DMS114 treated with DMSO at 0.1 percent for 48 hours (cell line): ENCODE measurements around the gene EFL1.
"Not testable (repeated sequence)": the region's sequence is repeated elsewhere in the genome, so short reads cannot be mapped to it uniquely, and the experiment has no call there.

ENCODE experiments used
- DNase-seq: peaks from one replicate; lab custom pipeline; 2025; ENCODE audit not compliant: unreplicated experiment; lab: John Stamatoyannopoulos, UW

EFL1 gene

DNA sequence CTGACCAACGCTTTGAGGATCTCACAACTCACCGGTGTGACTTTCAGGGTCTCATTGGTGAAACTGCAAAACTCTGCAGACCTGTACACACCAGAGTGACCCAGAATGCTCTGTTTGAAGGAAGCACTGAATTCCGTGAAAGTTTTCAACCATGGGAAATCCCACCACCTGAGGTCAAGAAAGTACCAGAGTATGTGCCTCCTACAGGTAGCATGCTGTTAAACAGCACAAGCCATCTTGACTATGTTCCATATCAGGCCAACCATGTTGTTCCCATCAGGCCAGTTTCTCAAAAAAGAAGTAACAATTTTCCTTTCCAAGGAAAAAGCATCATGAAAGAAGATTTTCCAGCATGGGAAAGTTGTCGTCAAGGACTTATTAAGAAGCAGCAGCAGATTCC, 19.9 kb upstream of the EFL1 start:
- DNase-seq, result not testable (repeated sequence)

DNA sequence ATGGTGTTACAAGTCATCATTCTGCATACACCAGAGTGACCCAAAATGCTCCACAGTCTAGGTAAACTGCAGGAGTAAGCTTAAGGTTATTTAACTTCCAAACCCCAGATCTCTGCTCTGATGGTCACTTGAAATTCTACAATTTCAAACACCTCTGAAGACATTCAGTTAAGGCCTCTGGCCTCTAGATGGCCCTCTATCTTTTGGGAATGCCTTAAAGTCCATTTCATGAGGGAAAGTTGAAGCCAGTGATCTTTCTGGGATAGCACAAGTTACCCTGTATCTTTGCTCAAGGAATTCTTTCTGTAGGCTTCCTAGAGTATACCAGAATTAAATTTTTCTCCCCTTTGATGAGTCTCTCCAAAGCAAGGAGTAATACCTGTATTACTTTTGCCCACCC, 18.7 kb upstream of the EFL1 start:
- not testable (repeated sequence) for DNase-seq

DNA sequence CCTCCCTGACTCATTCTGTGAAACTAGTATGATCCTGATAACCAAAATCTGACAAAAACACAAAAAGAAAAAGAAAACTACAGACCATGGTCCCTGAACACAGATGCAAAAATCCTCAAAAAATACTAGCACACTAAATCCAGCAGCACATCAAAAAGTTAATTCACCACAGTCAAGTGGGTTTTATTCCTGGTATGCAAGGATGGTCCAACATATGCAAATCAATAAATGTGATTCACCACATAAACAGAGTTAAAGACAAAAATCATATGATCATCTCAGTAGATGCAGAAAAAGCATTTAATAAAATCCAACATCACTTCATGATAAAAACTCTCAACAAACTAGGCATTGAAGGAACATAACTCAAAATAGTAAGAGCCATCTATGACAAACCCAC, 12.9 kb upstream of the EFL1 start:
- no peak for DNase-seq

DNA sequence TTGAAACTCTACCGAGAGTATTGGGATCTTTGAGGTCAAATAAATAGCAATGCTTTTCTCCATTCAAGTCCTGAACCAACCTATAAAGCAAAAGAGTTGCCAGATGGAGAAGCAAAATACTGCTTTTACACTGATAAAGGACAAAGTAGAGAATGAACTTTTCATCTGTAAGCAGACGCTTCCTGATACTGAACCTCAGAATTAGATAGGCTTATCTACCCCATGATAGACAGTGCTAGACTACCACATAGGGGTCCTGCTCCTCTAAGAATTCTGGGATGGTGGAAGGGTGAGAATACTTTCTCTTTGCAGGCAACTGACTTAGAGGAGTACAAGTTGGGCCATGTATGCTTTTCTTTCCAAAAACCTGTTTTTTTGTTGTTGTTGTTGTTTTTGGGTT, 9.6 kb upstream of the EFL1 start:
- no peak for DNase-seq

DNA sequence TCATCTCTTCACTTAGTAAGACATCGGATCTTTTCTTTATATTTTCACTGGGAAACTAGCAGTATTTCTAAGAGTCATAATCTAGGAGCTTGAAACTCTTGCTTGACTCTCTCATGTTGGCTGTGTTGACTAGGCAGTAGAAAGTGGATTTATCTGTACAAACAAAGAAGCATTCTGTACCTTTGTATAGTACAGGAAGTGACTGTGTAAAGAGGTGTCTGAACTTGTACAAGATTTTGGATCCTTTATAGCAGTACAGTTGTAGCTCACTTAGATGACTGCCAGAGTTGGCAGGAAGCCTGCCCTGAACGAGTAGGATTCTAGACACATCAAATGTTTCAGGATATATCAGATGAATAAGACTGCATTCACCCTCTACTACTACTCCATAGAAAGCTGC, 5.9 kb upstream of the EFL1 start:
- not testable (repeated sequence) for DNase-seq

DNA sequence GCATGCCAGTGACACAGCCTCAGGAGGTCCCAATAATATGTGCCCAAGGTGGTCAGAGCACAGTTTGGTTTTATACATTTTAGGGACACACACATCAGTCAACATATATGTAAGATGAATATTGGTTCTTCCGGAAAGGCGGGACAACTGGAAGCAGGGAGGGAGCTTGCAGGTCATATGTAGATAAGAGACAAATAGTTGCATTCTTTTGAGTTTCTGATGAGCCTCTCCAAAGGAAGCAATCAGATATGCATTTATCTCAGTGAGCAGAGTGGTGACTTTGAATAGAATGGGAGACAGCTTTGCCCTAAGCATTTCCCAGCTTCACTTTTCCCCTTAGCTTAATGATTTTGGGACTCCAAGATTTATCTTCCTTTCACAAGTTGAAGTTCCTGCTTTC, 4.6 kb upstream of the EFL1 start:
- DNase-seq, result not testable (repeated sequence)

DNA sequence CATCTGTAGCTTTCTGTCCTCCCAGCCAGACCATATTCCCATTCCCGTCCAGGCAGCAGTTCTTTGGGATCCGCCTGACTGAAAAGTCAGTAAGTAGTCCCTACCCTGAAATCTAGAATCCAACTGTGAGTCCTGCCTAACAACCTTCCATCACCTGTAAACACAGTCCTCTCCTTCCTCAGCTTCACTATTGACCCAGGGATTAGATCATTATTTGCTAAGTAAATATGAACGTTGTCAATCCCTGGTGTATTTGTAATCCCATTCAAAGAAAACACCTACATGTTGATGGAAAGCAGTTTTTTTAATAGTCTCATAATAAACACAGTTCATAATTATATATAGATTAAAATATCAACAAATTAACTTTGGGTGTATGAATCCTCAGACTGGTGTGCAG, 816 bp upstream of the EFL1 start:
- DNase-seq, result peak; percentile 5

DNA sequence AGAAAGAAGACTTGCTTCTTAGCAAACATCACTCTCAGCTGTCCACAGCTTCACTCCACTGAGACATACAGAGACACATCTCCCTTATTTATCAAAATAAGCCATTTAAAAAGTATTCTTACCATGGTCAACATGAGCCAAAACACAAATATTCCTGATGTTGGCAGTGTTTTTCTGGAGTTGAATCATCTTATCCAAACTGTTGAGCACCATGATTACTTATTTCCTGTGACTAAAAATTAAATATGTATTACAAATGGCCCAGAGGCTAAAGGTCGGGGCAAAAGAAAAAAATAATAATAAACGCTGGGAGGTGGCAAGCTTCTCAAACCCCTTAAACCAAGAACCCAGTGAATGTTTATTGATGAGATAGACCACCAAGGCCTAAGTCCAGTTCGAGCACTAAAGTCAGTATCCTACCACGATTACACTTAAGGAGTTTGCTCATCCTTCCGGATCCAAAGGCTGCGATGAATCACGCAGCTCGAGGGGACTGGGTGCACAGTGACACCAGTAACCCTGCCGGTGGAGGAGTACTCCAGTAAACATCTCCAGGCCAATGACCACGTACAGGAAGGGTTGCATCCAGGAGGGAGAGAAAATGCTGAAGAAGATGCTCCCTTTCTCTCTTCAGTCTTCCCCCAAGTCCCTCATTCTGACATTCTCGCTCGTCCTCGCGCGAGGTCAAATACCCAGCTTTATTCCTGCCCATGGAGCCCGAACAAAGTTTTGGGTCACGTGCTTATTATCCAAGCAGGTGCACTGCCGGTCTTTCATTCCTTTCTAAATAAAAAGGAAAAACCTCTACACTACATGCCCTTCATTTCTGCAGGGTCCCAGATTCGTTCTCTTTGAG, 740 bp downstream of the EFL1 start:
- peak; percentile 9 for DNase-seq

DNA sequence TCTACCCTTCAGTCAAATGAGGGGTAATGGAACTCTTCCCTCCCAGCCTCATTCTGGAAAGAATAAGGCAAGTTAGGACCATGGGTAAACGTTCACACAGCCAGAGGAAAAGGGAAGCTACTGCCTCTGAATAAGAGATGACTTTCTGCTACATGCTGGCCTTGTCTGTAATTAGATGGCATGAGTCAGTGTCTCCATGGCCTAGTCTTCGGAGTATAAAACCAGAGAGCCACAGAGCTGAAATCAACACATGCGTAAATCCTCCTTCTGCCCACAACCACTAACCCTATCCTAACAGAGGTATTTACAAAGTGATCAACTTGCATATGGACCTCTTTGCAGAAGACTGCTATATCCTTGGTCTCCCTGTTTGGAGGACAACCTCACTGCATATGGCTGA, 14.3 kb downstream of the EFL1 start:
- not testable (repeated sequence) for DNase-seq

DNA sequence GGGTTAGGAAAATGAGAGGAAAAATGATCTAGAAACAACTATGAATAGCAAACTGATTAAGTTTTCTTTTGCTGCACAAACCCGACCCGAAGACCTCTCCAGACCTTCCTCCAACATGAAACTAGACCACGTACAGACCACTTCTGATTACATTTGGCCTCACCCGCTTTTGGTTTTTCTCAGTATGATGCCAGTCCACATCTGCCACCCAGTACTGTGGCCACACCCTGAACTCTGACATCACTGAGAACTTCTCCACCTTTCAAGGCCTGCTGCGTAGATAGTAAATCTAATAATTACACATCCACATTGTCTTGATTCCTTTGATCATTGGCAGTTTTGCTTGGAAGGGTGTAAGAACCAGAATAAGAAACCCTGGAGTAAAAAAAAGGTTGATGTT, 16.6 kb downstream of the EFL1 start:
- not testable (repeated sequence) for DNase-seq

DNA sequence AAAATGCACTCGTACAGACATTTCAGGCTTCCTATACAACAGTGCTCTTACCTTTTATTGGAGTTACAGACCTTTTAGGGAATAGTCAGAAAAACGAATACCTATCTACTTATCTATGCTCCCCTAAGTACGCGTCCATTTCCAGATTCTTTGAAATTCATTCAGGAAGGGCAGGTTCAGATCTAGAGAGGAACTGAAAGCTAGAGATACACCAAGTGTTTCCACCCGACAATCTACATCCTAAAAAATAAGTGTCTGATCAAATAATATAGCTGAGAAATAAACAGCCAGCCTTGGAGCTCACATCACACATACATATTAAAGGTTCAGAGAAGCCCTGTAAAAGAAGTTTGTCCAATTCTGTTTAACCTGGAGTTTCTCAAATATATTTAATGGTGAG, 18.9 kb downstream of the EFL1 start:
- not testable (repeated sequence) for DNase-seq

DNA sequence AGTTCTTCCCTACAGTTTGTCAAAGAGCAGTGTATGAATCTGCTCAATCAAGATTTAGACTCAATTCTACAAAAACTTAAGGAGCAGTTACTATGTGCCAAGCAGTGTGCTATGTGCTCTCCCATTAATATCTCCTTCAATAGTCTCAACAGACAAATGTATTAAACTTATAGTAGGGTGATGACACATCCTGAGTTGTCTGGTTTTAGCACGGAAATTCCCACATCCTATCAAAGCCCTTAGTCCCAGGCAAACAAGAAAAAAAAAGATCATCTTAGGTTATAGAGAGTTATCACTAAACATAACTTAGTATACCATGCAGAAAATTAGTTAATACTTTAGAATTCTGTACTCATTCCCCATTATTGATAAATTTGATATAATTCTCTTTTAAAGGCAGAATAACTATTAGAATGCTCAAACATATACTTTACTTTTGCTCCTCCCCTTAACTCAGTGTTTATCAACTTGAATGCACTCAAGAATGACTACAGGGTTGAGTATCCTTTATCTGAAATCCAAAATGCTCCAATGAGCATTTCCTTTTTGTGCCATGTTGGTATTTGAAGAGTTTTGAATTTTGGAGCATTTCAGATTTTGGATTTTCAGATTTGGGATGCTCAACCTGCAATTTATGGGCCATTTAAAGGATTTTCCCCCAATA, 20.6 kb downstream of the EFL1 start:
- DNase-seq, result not testable (repeated sequence)

DNA sequence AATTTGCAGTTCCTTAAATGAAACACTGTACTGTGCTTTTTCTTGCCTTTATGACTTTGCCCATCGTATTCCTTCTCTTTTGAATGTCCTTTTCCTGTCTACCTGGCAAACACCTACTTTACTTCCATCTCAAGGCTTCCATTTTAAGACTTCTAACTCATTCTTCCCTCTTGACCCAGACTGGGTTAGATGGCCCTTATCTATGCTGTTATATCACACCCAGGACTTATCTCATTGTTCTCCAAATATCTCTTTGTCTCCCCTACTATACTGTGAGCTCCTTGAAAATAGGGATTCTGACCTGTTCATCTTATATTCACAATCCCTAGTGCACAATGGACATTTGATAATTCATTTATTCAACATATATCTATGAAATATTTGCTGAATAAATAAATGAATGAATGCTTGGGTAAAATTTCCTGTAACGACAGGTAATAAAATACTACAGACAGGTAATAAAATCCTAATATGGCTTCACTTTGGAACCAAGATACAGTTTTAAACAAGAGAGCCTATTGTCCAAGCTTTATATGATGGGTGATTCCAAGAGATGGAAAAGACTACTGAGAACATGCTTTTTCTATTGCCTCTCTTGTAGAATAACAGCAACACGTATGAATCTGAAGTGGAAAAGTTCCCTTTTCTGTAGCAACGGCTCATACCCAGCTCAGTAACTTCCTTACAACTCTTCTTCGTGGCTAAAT, 22.7 kb downstream of the EFL1 start:
- no peak for DNase-seq

DNA sequence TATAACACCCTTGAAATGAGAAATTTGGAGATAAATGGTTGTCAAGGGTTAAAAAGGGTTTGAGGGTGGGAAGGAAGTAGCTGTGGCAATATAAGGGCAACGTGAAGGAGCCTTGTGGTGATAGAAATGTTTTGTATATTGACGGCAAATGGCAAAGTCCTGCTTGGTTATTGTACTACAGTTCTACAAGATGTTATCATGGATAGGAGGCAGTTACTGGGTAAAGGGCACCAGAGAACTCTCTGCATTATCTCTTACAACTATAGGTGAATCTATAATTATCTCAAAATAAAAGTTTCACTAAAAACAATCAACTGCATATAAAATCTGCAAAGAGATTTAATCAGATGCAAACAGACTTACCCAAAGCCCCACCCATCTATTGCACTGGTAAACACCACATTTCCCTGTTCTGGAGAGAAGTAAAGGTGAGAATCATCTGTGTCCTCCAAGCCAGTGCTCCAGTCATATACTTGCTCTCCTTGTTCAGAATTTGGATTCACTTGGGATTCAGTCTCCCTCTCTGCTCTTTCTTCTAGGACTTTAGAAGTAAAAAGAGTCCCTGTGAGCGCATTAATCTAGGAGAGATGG, 24.5 kb downstream of the EFL1 start:
- not testable (repeated sequence) for DNase-seq

DNA sequence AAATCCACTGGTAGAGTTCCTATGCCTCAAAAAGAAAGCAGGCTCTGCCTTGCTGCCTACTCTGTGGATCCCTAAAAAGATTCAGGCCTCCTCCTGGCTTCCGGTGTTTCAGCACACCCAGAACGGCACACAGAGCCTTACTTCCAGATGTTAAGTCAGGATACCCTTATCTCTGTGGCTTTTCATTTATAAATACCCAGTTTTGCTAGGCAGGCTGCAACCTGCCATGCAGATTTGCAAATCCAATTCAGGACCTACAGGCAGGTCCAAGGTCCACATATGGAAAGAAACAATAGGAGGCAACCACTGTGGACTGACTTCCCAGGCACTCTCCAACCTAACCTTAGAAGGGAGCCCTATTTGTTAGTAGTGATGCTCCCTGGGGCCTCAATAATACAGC, 30.7 kb downstream of the EFL1 start:
- no peak for DNase-seq

DNA sequence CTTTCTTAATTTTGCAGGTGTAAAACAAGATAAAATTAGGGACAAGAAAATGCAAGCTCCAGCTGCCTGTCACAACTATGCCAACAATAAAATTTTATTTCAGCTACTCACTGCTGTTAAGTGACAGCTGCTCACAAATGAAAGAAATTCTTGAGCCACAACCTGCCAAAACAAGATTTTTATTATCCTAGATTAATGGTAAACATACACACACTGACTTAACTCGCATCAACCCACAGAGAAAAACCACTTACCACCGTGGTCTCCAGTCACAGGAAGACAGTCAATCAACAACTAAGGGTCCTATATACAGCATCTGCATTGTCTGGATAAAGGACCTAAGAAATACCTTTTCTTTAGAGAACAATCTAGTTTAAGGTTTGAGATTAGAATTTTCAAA, 31.3 kb downstream of the EFL1 start:
- DNase-seq, result no peak

DNA sequence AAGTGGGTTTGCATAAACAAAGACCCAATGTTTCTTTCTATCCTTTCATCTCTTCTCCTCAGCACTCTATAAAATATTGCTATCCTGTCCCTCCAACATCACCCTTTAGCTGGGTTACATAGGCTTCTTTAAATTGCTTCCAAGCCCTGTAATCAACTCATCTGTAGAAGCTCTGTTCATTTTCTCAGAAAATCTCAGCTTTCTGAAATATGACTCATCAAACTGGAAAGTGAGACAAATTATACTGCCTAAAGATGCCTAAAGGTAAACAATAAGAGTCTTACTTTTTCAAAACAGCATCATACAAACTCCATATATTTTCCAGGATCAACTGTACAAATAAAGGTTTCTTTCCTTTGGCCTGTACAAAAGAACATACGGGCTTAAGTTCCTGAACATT, 33.8 kb downstream of the EFL1 start:
- no peak for DNase-seq

DNA sequence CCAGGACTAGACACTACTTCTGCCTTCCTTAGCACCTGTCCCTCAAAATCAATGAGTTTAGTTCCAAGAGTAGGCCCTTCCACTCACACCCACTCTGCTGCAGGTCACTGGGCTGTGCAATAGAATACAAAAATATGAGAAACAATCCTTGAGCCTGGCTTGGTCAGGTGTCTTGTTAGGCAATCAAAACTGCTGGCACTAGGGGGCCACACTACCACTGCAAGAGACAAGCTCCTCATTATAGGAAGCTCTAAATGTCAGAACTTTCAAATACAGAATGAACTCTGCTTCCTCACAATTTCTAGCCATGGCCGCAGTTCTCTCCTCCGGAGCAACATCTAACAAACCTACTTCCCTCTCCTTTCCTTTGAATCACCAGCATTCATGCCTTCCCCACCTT, 41.0 kb downstream of the EFL1 start:
- DNase-seq, result peak; percentile 24

DNA sequence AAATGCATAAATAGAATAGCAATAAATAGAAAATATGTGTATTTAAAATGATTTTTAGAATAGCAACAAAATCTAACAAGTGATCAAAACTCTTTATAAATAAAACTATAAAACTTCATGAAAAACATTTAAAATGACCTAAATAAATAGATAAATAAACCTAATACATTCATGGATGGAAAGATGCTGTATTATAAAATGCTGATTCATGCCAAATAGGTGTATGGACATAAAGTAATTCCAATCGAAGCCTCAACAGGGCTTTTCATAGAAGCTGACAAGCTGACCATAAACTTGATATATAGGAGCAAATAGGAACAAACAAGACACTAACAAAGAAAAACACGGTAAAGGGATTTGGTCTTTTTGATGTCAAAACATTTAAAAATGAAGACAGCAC, 46.4 kb downstream of the EFL1 start:
- not testable (repeated sequence) for DNase-seq

DNA sequence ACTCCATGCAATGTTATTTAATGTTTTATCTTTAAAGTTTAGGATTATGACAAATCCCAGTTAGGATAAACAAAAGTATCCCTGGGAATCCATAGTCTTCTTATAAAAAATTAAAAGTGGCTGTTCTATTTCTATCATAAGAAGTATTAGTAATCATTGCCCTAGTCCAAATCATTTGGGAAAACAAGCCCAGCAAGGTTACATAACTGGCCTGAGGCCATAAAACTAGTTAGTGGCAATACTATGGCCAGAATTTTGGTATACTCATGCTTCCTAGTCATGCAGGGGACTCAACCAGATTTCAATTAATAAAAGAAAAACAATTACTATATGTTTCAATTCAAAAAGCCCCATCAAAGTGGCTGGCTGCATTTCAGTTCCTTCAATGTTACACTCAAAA, 50.3 kb downstream of the EFL1 start:
- not testable (repeated sequence) for DNase-seq

DNA sequence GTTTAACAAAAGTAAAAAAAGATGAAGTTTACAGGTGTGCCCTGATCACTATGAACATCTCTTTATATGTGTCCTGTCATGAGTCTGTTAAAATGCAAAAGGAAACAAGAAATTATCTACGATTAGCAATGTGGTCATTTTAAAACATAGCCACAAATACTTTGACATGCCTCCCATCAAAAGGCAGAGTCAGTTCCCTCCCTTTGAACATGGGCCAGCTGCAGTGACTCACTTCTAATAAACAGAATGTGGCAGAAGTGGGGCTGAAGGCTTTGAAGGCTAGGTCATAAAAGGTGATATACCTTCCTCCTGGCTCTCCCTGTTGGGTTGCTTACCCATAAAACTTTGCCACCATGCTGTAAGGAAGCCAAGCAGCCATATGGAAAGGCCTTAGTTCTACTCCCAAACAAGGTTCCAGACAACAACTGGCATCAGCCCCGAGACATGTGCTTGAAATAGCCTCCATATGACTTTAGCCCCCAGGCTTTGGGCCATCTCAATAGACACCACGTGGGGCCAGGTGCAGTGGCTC, 52.4 kb downstream of the EFL1 start:
- DNase-seq, result not testable (repeated sequence)
